K562 (cell line): ENCODE results near the gene FPR1. TPM values are rescaled to one million over a fixed set of nuclear protein-coding genes. Genes with fewer than 3 reads are reported as not detected.
A peak's percentile ranks its signal among the peaks of the same experiment; 100 is the strongest.

Experiments
- BRCA1 ChIP-seq, 2 experiments: fragments of 450-650 bp in 1 of 2; sonication (generic) in 1 of 2; formaldehyde crosslinking in 1 of 2; IDR thresholded peaks; 2 replicates each; pipeline versions ENCODE4 v1.5.0 to v1.6.1; 2017 to 2020; ENCODE audit warnings: mild to moderate bottlenecking in 1 of 2, missing genetic modification reagents in 1 of 2
- FOXA3 ChIP-seq, 2 experiments: fragments of 450-650 bp in 1 of 2; sonication (generic) in 1 of 2; formaldehyde crosslinking; IDR thresholded peaks in 1 of 2; conservative IDR thresholded peaks in 1 of 2; 2 replicates each; pipeline versions ENCODE4 v1.4.0 to v1.8.0; 2020 to 2022; ENCODE audit warnings: mild to moderate bottlenecking in 2 of 2, missing genetic modification reagents in 1 of 2
- ZNF24 ChIP-seq: fragments of 450-650 bp; IDR thresholded peaks from 2 replicates; pipeline ENCODE4 v1.6.1; 2016
- polyA plus RNA-seq, 8 experiments: library from polyadenylated mRNA; depleted of rRNA in 4 of 8; stranded (reverse) in 5 of 8; unstranded in 3 of 8; fragments of >200 nt; fragmentation: Nextera tagmentation in 2 of 8; fragmentation: Illumina TruSeq in 1 of 8; extraction: Ambion mirVana in 2 of 8; extraction: Trizol in 1 of 8; gene quantifications; 2 replicates each; pipeline versions ENCODE4 v1.2.1 to v1.2.3, GENCODE V29; 2011 to 2014; ENCODE audit warnings: inconsistent platforms in 1 of 8, missing spikeins in 1 of 8
- total RNA-seq, 7 experiments: library from RNA; depleted of rRNA in 6 of 7; stranded (reverse); fragments of >200 nt in 6 of 7; fragmentation: Illumina TruSeq in 2 of 7; extraction: Trizol in 2 of 7; gene quantifications; 2 replicates each; pipeline versions ENCODE4 v1.2.1 to v1.2.3, GENCODE V29; 2011 to 2021; ENCODE audit warnings: low replicate concordance in 1 of 7
- TF ChIP-seq, protein P1 (sequence below): sonication (generic); formaldehyde crosslinking; IDR thresholded peaks from 2 replicates; pipeline ENCODE4 v1.8.1; 2023; ENCODE audit warnings: mild to moderate bottlenecking, missing genetic modification reagents
- TF ChIP-seq, protein P2 (sequence below): fragments of 450-650 bp; IDR thresholded peaks from 2 replicates; pipeline ENCODE4 v1.6.1; 2017; ENCODE audit warnings: antibody characterized with exemption, mild to moderate bottlenecking
- TF ChIP-seq, protein P3 (sequence below): sonication (generic); formaldehyde crosslinking; IDR thresholded peaks from 2 replicates; pipeline ENCODE4 v1.8.0; 2022; ENCODE audit warnings: missing genetic modification reagents, mild to moderate bottlenecking, moderate library complexity, borderline replicate concordance

Gene FPR1
- total and polyA plus RNA-seq, 9 of the 15 experiments (the other 6 are each of a cell fraction or from before 2014, with no cell fraction given): 0.06 to 0.25 (median 0.14) TPM; not detected in 4

DNA sequence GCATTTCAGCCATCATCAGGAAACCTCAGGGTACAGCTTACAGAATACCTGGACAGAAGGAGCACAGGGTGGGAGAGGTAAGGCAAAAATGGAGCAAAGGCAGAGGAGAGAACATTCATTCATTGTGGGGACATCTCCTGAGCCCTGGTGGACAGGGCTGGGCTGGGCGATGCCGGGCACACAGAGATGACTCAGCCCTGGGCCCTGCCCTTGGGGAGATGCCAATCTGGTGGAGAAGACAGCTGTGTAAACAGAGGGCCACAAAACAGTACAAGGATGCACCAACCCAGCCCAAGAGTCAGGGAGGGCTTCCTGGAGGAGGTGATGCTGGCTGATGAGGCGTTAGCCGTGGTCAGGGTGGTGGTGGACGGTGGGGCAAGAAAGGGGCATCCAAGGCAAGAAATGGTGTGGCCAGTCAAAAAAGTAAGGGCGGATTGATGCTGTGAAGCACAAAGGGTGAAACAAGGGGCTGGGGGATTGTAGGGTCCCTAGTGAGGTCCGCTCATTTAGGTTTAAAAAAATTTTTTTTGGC lies 24.3 kb downstream of the FPR1 start (continued):
- TF ChIP-seq, protein P1, sequence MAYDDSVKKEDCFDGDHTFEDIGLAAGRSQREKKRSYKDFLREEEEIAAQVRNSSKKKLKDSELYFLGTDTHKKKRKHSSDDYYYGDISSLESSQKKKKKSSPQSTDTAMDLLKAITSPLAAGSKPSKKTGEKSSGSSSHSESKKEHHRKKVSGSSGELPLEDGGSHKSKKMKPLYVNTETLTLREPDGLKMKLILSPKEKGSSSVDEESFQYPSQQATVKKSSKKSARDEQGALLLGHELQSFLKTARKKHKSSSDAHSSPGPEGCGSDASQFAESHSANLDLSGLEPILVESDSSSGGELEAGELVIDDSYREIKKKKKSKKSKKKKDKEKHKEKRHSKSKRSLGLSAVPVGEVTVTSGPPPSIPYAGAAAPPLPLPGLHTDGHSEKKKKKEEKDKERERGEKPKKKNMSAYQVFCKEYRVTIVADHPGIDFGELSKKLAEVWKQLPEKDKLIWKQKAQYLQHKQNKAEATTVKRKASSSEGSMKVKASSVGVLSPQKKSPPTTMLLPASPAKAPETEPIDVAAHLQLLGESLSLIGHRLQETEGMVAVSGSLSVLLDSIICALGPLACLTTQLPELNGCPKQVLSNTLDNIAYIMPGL (CRISPR knock-in tag): no peak
- TF ChIP-seq, protein P2, sequence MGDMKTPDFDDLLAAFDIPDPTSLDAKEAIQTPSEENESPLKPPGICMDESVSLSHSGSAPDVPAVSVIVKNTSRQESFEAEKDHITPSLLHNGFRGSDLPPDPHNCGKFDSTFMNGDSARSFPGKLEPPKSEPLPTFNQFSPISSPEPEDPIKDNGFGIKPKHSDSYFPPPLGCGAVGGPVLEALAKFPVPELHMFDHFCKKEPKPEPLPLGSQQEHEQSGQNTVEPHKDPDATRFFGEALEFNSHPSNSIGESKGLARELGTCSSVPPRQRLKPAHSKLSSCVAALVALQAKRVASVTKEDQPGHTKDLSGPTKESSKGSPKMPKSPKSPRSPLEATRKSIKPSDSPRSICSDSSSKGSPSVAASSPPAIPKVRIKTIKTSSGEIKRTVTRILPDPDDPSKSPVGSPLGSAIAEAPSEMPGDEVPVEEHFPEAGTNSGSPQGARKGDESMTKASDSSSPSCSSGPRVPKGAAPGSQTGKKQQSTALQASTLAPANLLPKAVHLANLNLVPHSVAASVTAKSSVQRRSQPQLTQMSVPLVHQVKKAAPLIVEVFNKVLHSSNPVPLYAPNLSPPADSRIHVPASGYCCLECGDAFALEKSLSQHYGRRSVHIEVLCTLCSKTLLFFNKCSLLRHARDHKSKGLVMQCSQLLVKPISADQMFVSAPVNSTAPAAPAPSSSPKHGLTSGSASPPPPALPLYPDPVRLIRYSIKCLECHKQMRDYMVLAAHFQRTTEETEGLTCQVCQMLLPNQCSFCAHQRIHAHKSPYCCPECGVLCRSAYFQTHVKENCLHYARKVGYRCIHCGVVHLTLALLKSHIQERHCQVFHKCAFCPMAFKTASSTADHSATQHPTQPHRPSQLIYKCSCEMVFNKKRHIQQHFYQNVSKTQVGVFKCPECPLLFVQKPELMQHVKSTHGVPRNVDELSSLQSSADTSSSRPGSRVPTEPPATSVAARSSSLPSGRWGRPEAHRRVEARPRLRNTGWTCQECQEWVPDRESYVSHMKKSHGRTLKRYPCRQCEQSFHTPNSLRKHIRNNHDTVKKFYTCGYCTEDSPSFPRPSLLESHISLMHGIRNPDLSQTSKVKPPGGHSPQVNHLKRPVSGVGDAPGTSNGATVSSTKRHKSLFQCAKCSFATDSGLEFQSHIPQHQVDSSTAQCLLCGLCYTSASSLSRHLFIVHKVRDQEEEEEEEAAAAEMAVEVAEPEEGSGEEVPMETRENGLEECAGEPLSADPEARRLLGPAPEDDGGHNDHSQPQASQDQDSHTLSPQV: no peak
- TF ChIP-seq BRCA1 (IDR thresholded peaks at IDR 0.05): no peak
- no peak for TF ChIP-seq BRCA1 (CRISPR knock-in tag; IDR thresholded peaks at IDR 0.05)
- 0 out of 2 replicates have a peak, but pooled peaks have one; percentile 22 for TF ChIP-seq ZNF24
- TF ChIP-seq FOXA3 (CRISPR knock-in tag; conservative IDR thresholded peaks at IDR 0.05 in 1 of 2, IDR thresholded peaks at IDR 0.05 in 1 of 2): peak in 1 of 2 experiments; percentile 96; a peak in 2 of 4 replicates
- TF ChIP-seq, protein P3, sequence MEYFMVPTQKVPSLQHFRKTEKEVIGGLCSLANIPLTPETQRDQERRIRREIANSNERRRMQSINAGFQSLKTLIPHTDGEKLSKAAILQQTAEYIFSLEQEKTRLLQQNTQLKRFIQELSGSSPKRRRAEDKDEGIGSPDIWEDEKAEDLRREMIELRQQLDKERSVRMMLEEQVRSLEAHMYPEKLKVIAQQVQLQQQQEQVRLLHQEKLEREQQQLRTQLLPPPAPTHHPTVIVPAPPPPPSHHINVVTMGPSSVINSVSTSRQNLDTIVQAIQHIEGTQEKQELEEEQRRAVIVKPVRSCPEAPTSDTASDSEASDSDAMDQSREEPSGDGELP (CRISPR knock-in tag): peak; percentile 41; the same call in 1 of the 2 replicates
- TF ChIP-seq, all 486 proteins: peak for 8
